ENCODE measurements around the gene ANKRD44.
"Not testable (repeated sequence)": the region's sequence is repeated elsewhere in the genome, so short reads cannot be mapped to it uniquely, and the experiment has no call there.

Gene ANKRD44

DNA sequence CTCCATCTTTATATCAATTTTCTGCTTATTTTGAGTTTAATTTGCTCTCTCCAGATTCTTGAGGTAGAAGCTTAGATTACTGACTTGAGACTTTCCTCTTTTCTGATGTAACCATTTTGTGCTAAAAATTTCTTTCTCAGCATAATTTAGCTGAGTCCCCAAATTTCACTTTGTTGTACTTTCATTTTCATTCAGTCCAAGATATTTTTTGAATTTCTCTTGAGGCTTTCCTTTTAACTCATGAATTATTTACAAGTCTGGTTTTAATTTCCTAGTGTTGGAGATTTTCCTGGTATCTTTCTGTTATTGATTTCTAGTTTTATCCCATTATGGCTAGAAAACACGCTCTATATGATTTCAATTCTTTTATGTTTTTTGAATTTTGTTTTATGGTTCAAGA, 239.4 kb downstream of the ANKRD44 start:
- DNase-seq, result no peak

- DNase-seq, result no peak
Observed at GRCh38 chr2:197069958-197070357, 240.6 kb downstream of the ANKRD44 start.

GRCh38 chr2:197062574-197062973, 248.0 kb downstream of the ANKRD44 start:
- DNase-seq, result not testable (repeated sequence)

- no peak for DNase-seq
Observed at GRCh38 chr2:197059477-197059876, 251.1 kb downstream of the ANKRD44 start.

DNA sequence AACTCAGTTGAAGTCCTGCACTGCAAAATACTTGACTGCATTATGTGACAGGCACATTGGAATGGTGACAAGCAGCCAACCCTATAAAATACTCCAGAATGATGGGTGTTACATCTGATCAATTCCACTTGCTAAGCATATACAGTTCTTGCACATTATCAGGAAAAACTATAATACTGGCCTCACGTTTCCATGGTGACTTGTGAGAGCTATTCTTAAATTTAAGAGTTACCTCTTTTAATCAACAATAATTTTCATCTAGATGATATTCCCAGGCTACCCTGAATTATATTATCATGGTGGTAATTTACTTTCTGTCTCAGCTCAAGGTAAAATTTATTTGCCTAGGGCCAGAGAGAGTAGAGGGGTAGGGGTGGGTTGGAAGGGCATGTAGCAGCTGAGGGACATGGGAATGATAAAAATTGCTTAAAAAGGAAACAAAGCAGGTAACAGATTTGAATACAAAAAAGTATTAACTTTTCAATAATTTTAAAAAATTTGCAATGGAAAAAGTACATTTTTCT, 251.7 kb downstream of the ANKRD44 start:
- no peak for DNase-seq

- DNase-seq, result no peak
Observed at GRCh38 chr2:197057959-197058358, 252.6 kb downstream of the ANKRD44 start.

DNA sequence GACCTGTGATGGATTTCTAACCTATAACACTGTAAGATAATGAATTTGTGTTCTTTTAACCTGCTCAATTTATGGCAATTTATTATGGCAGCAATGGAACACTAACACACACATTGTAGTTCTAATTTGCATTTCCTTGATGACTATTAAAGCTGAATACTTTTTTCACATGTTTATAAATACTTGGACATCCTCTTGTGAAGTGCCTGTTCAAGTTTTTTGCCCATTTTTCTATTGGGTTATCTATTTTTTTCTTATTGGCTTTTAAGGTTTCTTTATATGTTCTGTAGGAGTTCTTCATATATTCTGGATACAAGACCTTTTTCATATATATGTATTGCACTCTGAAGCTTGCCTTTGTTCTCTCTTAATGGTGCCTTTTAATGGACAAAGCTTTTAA, 255.5 kb downstream of the ANKRD44 start:
- no peak for DNase-seq

DNA sequence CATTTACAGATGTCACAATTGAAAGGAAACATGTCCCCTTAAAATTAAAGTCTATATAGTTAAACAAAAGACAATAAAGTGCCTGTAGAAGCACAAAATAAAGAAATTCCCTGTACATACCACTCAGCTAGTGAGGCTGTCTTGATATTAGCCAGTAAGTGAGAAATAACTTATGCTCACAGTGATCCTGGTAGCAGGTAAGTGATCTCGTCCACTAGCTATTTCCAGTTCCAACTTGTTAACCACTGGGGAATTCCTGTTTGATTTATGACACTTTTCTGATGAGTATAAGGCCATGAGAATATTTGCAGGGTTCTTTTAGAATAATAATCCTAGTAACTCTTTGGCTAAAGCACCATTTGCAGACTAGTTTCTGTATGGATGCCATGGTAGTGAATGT, 256.1 kb downstream of the ANKRD44 start:
- DNase-seq, result no peak

- DNase-seq, result no peak
Observed at GRCh38 chr2:197052356-197052755, 258.2 kb downstream of the ANKRD44 start.

DNA sequence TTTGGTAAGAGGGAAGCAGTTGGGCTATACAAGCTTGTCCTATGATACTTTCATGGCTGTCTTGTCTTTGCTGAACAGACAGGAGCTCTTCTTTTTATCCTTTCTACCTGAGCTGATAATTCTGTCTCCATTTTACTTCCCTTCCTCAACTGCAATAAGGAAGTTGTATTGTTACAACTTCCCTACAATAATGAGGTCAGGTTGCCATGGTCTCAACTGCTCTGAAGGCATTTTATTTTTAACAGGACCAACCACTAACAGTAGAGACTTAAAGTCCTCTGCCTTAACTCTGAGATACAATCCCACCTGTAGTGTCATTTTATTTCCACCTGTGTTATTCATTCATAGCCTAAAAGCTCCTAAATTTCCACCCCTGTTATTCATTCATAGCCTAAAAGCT, 265.5 kb downstream of the ANKRD44 start:
- DNase-seq, result no peak

- DNase-seq, result no peak
Observed at GRCh38 chr2:197042739-197043196, 267.8 kb downstream of the ANKRD44 start.

GRCh38 chr2:197037863-197038398, 272.6 kb downstream of the ANKRD44 start:
- no peak for DNase-seq

GRCh38 chr2:197035002-197035401, 275.6 kb downstream of the ANKRD44 start:
- no peak for DNase-seq

DNA sequence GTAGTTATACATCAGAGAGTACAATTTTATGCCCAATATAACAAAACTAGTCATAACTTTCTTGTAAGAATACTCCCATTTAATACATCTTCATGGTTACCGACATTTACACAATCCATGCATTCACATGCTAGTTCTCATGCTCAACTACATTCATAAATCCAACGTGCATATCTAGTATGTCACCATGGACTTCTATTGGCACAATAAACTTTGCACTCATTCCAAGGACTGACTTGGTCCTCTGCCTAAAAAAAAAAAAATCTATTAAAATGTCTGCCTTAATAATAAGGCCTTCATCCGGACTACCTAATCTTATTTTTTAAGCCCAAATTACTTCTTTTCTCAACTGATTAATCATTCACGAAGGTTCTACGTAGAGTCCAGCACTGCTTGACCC, 276.3 kb downstream of the ANKRD44 start:
- no peak for DNase-seq

DNA sequence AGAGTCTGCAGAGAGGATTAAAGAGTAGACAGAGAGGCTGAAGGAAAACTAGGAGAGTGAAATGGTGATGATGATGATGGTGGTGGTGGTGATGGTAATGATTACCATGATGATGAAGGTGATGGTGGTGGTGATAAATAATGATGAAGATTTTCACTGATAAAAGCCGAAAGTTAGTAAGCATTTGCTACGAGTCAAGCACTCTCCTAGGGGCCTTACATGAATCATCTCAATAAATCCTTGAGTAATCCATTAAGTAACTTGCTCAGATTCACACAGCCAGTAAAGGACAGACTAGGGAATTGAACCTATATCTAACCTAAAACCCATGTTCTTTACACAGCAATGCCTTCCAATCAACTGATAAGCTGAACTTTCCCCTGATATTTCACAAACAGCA, 277.4 kb downstream of the ANKRD44 start:
- DNase-seq, result no peak

- no peak for DNase-seq
Observed at GRCh38 chr2:197031803-197032202, 278.8 kb downstream of the ANKRD44 start.

- DNase-seq, result no peak
Observed at GRCh38 chr2:197030090-197030489, 280.5 kb downstream of the ANKRD44 start.

DNA sequence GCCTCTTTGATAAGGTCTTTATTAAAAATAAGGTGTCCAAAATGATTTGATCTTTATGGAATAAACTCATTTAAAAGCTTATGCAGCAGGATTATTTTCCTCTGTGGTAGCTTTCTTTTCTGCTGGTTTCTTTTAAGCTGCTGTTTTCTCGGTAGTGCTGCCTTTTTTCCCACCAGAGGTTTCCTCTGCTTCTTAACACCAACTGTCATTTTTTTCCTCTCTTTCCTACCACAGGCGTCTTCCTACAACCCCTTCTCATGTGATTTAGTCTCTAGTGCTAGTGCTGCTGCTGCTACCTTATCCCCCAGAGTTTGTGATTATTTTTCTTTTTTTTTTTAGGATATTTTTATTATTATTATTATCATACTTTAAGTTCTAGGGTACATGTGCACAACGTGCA, 281.9 kb downstream of the ANKRD44 start:
- no peak for DNase-seq

DNA sequence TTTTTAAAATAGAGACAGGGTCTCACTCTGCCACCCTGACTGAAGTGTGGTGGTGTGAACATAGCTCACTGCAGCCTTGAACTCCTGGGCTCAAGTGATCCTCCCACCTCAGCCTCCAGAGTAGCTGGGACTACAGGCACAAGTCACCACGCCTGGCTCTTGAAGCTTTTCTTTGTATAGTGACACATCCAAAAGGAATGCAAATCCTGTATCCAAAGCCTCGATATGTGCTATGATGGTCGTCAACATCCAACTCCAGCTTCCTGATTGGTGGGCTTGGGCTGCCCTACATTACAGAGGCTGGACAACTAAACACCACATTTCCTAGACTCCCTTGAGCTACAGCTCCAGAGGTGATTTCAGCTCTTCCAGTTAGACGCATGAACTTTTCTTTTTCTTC, 282.4 kb downstream of the ANKRD44 start:
- DNase-seq, result no peak

DNA sequence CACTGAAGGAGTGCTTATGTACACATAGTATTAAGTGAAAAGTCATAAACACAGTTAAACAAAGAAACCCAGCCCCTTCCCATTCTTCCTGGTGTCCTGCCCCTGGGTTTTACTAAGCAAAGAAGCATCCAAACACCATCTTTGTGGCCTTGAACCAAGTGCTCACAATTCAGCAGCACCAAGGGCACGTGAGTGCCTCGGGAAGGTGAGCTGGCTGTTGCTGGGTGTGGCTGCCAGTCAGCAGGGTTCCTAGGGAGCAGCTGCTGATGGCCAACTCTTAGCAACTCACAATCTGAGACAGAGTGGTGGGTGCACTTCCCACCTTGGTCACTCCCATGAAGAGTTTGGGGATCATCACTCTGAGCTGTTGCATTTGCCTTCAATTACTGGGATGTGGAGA, 286.4 kb downstream of the ANKRD44 start:
- DNase-seq, result no peak

- not testable (repeated sequence) for DNase-seq
Observed at GRCh38 chr2:197020921-197021320, 289.7 kb downstream of the ANKRD44 start.

DNA sequence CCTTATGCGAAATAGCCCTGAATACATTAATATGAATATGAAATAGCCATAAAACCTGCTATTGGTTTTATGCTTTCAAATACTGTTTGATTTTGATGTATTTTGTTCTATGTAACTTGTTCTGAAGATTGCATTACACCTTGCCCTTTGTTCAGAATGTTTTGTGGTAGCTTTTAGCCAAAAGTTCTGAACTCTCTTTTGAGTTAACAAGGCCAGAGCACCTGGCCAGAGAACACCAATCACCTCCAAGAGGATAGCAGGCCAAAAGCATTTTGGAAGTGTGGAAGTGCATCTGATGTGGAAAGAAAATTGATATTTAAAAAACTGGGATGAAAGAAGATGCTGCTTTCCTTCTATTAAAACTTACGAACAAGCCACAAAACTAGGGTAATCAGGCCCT, 297.5 kb downstream of the ANKRD44 start:
- DNase-seq, result no peak

GRCh38 chr2:197011801-197012641, 298.6 kb downstream of the ANKRD44 start:
- no peak for DNase-seq

DNA sequence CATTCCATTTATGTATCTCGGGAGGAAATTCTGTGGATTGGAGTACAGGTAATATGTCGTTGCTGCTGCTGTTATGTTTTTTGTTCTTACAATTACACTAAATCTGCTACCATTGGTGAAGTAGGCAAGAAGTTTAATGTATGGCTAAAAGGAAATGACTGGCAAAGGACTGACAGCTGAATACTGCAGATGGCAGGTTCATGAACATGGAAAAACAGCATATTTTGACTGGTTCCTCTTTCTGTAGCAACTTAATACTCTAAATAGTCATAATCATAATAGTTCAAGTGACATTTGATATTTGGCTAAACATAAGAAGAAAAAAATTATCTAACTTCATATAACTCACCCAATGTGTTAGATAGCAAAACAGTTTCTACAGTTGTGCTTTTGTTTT, 299.6 kb downstream of the ANKRD44 start:
- DNase-seq, result no peak

Data from NCI-H2029 treated with DMSO at 0.1 percent for 48 hours (cell line).